HL-60/S4 treated with retinoic acid at 250 ng/mL for 4 days and 3 days (cell line): ENCODE data around the gene CCDC8.
"Not testable (repeated sequence)": the region's sequence is repeated elsewhere in the genome, so short reads cannot be mapped to it uniquely, and the experiment has no call there.

Experiments used
- in situ Hi-C: fragments of 300-500 bp; cut with MboI; formaldehyde crosslinking; loops from 2 replicates; pipeline ENCODE4 v1.7.0; 2022; ENCODE audit warnings: low sequenced_read_pairs

The CCDC8 gene

DNA sequence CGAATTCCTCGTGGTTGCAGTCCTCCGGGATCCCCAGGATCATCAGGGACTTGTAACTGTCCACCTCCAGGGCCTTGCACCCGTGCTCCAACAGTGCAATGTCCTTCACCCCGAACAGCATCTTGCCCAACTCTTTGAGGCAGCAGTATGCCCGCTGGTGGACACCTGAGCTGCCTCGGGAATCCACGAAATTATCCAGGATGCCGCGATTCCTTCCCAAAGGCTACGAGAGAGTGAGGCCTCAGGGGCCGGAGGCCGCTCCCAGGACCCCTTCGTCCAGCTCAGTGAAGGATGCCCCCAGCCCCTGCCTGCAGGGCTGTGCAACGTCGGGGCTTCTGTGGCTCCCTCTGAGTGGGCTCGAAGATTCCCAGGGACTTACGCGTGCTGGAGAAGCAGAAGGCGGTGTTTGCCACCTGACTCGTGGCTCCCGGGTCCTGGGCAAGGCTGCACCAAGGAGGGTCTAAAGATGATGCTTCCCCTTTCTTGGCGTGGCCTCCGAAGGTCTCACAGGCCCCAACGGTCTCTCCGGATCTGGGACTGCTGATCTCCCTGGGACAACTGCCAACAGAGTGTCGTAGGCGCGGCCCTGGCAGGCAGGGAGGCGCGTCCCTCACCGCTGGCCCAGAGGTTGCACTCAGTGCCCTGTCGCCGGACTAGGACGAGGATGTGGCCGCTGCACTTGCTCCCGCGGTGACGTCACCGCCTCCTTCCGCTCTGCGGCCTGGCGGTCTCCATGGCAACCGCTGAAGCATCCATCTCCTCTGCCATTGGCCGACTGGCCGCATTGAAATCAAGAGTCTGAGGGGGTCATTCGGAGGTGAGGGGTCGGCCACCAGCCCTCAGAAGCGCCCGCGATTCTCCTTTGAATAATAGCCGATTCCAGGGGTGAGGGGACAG, 15.1 kb upstream of the CCDC8 start, which contains the start of gene PNMA8C:
Gene PNMA8C, minus strand, starts transcription at position 698 of the 897 bp plus-strand sequence. Its CDS starts 577 bp downstream, at position 121.
- in situ Hi-C loops: no loop called here

DNA sequence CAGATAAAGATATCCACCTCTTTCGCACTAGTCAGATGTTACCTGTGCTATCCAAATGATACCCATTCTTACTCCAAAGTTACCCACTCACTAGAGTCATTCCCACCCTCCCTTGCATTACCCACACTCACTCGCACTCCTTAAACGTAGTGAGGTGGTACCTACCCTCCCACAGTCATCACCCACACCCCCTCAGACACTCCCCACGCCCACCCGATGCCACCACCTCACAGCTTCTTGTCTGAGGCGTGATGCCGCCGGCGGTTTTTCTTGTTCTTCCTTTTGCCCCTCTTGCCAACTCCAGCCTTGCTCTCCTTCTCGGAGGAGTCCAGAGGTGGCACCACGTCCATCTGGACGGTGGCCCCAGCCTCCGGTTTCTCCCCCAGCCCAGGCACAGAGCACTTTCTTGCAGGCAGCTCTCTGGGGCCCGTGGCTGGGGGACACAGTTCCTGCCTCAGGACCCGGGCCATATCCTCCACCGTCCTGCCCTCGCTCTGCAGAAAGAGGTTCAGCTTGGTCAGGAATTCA, 14.2 kb upstream of the CCDC8 start:
- in situ Hi-C loops: no loop called here

GRCh38 chr19:46426506-46427162, 13.3 kb upstream of the CCDC8 start:
- in situ Hi-C loops: no loop called here

- in situ Hi-C loops: no loop called here
Measured at GRCh38 chr19:46426035-46426505, 12.7 kb upstream of the CCDC8 start.

DNA sequence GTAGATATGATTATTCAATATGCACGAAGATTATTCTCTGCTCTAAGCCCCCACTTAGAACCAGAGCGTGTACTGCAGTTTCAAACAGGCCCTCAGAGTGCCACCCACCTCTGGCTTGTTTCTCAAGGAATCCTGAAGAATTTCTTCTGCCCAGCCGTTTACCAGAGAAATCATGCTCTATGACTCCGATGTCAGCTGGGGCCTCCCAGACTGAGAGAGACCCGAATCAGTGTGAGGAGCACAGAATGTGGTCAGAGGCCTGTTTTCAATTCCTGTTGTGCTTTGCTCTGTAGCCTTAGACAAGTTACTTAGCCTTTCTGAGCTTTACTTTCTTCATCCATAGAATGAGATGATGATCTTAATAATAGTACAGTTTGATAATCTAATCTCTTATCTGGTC, 9.8 kb upstream of the CCDC8 start:
- in situ Hi-C loops: no loop called here

DNA sequence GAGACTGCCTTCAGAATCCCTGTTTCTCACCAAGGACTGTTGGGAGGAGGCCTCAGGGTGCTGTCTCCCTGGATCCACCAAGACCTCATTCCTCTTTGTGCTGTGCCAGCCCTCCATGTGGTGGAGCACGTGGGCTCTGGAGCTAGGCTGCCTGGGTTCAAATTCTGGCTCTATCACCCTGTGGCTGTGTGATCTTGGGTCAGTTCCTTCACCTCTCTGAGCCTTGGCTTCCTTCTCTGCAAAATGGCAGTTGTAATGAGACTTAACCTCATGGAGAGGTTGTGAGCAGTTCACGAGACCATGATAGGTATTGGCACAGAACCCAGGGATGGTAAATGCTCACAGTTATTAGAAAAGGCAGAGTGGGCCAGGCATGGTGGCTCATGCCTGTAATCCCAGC, 9.0 kb upstream of the CCDC8 start:
- in situ Hi-C loops: no loop called here

- in situ Hi-C loops: no loop called here
Measured at GRCh38 chr19:46420056-46420455, 6.7 kb upstream of the CCDC8 start.

GRCh38 chr19:46415804-46416709, 2.7 kb upstream of the CCDC8 start:
- in situ Hi-C loops: not testable (repeated sequence)

DNA sequence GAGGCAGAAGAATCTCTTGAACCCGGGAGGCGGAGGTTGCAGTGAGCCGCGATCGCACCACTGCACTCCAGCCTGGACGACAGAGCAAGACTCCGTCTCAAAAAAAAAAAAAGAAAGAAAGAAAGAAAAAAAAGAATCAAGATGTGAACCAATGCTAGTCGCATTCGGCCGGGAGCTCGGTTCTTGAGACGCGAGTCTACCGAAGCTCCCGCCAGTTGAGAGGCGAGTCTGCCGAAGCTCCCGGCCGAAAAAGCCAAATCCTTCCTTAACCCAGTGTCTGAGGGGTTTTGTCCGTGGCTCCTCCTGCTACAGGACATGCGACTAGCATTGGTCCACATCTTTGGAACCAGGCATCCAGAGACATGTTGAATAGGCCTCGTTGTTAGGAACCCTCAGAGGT, 1.5 kb upstream of the CCDC8 start:
- in situ Hi-C loops: not testable (repeated sequence)

DNA sequence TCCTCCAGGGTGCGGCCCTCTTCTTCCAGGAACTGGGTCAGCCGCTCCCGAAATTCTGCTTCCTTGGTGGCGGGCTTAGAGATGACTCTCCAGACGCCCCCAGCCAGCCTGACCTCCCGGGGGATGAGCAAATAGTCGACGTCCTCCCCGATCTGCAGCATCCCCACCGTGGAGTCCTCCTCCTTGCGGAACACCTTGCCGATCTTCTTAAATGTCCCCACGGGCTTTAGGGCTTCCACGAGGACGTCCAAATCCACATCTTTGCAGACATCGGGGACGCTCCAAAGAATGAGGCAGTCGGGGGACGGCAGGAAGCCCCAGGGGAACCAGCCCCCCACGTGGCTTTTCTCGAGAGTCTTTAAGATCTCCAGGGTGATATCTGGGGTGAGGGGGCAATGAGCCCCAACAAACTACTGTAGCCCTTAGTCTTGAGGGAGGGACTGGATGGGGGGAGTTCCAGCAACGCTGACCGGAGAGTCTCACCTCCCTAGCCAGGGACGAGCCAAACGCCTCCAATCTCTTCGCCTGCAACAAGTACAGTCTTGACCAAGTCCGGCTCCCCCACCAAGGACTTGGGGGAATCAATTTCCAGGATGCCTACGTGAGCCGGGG, 608 bp downstream of the CCDC8 start:
- in situ Hi-C loops: no loop called here

- in situ Hi-C loops: no loop called here
Measured at GRCh38 chr19:46411925-46412649, 1.3 kb downstream of the CCDC8 start.

GRCh38 chr19:46411088-46411924, 2.1 kb downstream of the CCDC8 start:
- in situ Hi-C loops: no loop called here

DNA sequence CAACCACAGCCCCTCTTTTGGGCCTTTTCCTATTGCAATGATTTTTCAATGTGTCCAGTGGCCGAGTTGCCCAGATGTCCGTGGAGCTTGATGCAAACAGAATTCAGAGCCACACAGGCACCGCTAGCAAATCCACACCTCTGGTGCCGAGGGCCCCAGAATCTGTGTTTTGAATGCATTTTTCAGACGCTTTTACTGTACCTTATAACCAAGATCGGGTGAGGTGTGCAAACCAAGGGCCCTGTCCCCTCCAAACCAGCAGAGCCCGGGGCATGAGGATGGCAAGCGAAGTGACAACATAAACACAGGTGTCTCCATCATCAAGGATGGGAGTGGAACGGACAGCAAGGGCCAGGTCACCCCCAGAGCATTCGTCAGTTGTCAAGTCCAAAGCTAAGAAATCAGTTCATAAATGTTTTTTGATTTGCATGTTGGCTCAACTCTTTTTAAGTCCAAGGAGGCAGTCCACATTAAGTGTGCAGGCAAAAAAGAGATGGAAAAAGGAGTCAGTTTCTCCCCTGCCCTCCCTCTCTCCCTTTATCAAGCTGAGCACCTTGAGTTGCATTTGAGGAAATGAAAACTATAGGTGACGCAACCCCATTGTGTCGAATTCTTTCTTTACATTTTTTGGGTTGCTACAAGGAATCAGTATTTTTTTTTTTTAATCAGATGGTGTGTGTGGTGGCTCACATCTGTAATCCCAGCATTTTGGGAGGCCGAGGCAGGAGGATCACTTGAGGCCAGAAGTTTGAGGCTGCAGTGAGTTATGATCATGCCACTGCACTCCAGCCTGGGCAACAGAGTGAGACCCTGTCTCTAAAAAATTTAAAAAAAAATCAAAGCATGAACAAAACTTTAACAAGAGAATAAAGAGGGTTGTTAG, 2.9 kb downstream of the CCDC8 start:
- in situ Hi-C loops: no loop called here

- in situ Hi-C loops: loop anchor here (10.0 kb wide), 1 partner anchor 96 kb away; no protein-coding TSS in a partner anchor
Measured at GRCh38 chr19:46409191-46409590, 4.2 kb downstream of the CCDC8 start.

DNA sequence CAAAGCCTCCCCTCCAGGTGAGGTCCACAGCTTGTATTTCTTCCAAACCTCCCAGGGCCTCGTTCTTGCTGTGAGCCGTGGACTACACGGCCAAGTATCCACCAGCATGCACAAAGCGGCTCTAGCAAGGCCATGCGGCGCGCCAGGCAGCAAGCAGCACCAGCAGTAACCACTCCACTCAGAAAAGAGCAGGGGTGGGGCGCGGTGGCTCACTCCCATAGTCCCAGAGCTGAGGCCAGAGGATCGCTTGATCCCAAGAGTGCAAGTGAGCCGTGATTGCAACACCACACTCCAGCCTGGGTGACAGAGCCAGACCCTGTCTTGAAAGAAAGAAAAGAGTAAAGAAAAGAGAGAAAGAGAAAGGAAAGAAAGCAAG, 4.7 kb downstream of the CCDC8 start:
- in situ Hi-C loops: loop anchor here (10.0 kb wide), 1 partner anchor 96 kb away; no protein-coding TSS in a partner anchor

DNA sequence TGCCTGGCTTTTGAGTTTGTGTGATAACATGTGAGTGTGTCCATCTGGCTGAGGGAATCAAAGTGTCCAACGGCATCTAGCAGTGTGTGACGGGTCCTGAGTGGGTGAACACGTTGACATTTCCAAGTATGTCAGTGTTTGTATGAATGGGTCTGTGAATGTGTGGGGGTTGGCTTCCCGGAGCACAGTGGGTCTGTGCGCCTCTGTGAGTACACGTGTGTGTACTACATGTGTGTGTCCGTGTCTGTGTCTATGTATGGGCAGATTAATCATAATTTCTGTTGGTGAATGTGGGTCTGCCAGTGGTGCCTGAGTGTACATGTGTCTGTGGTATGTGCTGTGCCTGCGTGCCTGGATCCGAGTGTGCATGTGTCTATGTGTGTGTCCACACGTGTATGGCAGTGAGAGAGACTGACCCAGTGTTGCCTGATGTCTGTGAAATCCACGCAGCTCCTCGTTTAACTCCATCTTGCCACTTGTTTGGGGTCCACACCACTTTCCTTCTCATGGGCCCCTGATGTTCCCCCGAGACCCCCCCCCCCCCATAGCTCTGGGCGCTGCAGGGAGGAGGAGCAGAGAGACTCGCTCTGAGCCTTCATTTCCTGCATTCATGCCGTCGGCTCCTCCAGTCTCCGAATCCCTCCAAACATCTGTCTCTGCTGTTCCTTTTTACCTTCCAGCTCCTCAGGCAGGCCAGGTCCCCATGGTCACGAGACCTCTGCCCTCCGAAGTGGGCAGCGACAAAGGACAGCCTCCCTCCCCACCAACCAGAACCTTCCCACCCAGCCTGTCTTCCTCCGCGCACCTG, 5.3 kb downstream of the CCDC8 start:
- in situ Hi-C loops: loop anchor here (10.0 kb wide), 1 partner anchor 97 kb away; no protein-coding TSS in a partner anchor

DNA sequence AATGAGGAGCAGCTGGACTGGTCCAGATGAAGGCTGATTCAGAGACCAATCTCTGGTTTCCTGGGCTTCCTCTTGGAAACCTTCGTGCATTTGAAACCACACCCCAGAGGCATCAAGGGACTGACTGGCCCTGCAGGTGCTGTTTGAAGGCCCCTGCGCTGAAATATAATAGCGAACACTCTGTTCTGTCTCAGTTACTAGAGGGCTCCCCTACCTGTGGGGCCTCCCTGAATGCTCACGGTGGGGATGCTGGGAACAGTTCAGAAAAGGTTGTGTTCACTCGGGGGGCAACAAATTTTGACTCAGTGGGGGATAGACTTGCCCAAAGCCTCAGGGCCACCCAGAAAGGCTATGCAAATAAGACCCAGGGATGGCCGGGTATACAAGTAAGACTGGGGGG, 6.4 kb downstream of the CCDC8 start:
- in situ Hi-C loops: loop anchor here (10.0 kb wide), 1 partner anchor 98 kb away; no protein-coding TSS in a partner anchor
